NCI-H345 (cell line): ENCODE measurements around the gene ABCG4.
A peak's percentile ranks its signal among the peaks of the same experiment; 100 is the strongest.
"Not testable (repeated sequence)": the region's sequence is repeated elsewhere in the genome, so short reads cannot be mapped to it uniquely, and the experiment has no call there.

Experiments
- DNase-seq: peaks from one replicate; lab custom pipeline; 2025; lab: John Stamatoyannopoulos, UW

Gene ABCG4

GRCh38 chr11:119153049-119153818 is 4.4 kb downstream of the ABCG4 start:
- no peak for DNase-seq

DNA sequence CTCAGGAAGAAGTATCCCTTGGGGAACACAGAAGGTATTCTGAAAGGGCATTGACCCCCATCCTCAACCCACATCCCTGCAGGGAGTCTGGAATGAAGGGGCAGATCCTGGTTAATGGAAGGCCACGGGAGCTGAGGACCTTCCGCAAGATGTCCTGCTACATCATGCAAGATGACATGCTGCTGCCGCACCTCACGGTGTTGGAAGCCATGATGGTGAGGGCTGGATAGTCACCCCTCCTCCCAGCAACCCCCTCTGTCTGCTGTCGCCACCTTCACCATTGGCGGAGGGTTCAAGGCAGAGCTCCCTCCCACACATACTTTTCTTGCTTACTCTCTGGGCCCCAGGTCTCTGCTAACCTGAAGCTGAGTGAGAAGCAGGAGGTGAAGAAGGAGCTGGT is 5.3 kb downstream of the ABCG4 start:
- no peak for DNase-seq

DNA sequence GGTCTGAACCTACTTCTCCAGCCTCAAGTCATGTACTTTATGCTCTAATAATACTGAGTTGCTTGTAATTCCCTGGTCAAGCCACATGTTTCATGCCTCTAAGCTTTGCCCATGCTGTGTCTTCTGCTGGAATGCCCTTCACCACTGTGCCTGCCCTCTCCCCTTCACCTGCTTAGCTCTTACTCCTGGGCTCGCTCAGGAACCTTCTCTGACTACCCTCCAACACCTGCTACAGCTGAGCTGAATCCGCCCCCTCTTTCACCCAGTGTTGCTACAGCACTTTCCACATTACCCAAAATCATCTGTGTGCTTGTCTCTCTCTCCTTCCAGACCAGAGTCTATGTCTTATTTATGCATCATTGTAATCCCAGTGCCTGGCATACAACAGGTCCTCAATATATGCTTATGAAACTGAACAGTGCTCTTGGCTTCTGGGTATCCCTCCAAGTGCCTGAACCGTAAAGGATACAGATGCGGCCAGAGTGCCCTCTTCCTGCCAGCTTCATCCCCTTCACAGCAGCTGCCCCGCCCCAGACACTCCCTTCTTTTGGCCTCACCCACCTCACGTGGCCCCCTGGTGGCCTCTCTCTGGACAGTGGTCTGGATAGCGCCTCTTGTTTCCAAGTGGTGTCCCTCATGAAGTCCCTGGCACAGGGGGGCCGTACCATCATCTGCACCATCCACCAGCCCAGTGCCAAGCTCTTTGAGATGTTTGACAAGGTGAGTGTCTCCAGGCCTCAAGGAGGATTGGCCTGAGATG is 7.1 kb downstream of the ABCG4 start:
- DNase-seq = no peak

DNA sequence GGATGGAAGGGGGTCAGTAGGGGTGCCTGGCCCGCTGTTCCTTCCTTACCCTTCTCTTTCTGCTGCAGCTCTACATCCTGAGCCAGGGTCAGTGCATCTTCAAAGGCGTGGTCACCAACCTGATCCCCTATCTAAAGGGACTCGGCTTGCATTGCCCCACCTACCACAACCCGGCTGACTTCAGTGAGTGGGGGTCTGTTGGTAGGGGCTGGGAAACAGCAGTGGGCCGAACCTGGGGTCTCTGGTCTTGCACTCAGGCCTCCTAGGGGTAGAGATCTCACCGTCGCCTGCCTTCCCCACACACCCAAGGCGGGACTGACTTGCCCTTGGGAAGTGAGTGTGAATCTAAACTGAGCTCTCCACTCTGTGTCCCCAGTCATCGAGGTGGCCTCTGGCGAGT is 7.6 kb downstream of the ABCG4 start:
- no peak for DNase-seq

DNA sequence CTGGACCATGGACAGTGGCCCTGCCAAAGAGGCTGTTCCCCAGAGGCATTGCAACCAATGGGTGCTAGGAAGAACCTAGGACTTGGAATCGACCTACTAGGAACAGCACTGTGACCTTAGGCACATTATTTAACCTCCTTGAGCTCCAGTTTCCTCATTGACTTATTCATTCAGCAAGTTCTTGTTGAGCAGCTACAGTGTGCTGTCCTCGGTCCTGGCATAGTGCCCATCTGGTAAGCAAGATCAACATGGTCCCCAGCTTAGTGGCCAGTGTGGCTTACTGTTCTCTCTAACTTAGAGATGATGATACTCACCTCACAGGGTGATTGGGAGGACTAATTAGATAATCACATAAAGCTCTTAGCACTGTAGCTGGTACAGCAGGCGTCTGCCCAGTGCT is 8.2 kb downstream of the ABCG4 start:
- DNase-seq = no peak

- DNase-seq = no peak
These were observed 9.6 kb downstream of the ABCG4 start for GRCh38 chr11:119158467-119158866.

- DNase-seq = no peak
These were observed 11.3 kb downstream of the ABCG4 start for GRCh38 chr11:119160151-119160550.

GRCh38 chr11:119161871-119162270 is 13.0 kb downstream of the ABCG4 start:
- DNase-seq = no peak

GRCh38 chr11:119166368-119167076 is 17.7 kb downstream of the ABCG4 start:
- DNase-seq = no peak

DNA sequence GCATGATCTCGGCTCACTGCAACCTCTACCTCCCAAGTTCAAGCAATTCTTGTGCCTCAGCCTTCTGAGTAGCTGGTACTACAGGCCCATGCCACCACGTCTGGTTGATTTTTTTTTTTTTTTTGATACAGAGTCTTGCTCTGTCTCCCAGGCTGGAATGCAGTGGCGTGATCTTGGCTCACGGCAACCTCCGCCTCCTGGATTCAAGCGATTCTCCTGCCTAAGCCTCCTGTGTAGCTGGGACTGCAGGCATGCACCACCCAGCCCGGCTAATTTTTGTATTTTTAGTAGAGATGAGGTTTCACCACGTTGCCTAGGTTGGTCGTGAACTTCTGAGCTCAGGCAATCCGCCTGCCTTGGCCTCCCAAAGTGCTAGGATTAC is 18.2 kb downstream of the ABCG4 start:
- DNase-seq = not testable (repeated sequence)

GRCh38 chr11:119167933-119168332 is 19.1 kb downstream of the ABCG4 start:
- DNase-seq = no peak

- peak; percentile 80 for DNase-seq
These were observed 19.8 kb downstream of the ABCG4 start, which contains the start of gene NLRX1 for GRCh38 chr11:119168471-119169281. Gene NLRX1, plus strand, starts transcription at chr11:119168725. Its CDS starts 2,679 bp downstream, at chr11:119171404.

- no peak for DNase-seq
These were observed 20.4 kb downstream of the ABCG4 start for GRCh38 chr11:119169282-119169719.

GRCh38 chr11:119172513-119172912 is 23.7 kb downstream of the ABCG4 start:
- no peak for DNase-seq

DNA sequence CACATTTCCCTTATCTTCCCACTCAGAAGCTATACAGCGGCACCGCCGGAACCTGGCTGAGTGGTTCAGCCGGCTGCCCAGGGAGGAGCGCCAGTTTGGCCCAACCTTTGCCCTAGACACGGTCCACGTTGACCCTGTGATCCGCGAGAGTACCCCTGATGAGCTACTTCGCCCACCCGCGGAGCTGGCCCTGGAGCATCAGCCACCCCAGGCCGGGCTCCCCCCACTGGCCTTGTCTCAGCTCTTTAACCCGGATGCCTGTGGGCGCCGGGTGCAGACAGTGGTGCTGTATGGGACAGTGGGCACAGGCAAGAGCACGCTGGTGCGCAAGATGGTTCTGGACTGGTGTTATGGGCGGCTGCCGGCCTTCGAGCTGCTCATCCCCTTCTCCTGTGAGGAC is 24.6 kb downstream of the ABCG4 start:
- no peak for DNase-seq

- no peak for DNase-seq
These were observed 26.7 kb downstream of the ABCG4 start for GRCh38 chr11:119175493-119176077.

GRCh38 chr11:119178166-119178680 is 29.4 kb downstream of the ABCG4 start:
- no peak for DNase-seq

DNA sequence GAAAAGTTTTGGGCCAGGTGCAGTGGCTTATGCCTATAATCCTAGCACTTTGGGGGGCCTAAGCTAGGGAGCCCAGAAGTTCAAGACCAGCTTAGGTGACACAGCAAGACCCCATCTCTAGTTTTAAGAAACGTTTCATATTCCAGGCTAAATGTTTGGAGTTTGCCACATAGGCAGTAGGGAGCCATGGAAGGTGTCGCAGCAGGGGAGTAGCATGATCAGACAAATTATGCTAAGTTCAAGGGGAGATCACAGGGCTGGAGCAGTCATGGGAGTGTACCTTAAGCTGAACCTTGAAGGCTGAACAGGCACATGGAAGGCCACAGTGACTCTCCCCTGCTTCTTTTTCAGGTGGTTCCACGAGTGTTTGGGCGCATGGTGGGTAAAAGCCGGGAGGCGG is 30.5 kb downstream of the ABCG4 start:
- no peak for DNase-seq

GRCh38 chr11:119179983-119180382 is 31.1 kb downstream of the ABCG4 start:
- DNase-seq = peak; percentile 92

GRCh38 chr11:119180729-119181676 is 32.2 kb downstream of the ABCG4 start:
- no peak for DNase-seq
